ENCODE data around the gene VCX2. TPM values are rescaled to one million over a fixed set of nuclear protein-coding genes. Genes with fewer than 3 reads are reported as not detected.
"Not testable (repeated sequence)": the region's sequence is repeated elsewhere in the genome, so short reads cannot be mapped to it uniquely, and the experiment has no call there.

The VCX2 gene
- total and polyA plus RNA-seq, 2 of the 4 experiments (the other 2 are of a cell fraction), result not detected

DNA sequence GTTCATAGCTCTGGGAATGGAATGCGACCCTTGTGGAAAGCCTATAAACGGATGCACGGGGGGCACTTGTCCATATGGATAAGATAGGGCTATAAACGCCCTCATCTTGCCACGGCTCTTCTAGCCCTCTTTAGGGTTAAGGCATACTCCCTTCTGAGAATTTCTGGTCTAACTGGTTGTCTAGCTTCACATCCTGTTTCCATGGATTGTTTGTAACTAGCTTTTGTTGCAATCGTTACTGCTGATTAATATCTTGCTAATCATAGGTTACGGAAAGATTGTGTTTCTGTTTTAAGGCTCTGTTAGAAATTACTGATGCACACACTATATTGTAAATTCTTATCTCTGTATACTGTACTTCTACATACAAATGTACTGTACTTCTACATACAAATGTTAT is 17.1 kb downstream of the VCX2 start:
- BruUV-seq (replicated peaks); H3K9me1 ChIP-seq (ENCODE audit: insufficient read depth, low read length); H2AK9ac ChIP-seq (replicated peaks; ENCODE audit: low read depth, low read length, poor library complexity); H3K4me2 ChIP-seq (ENCODE audit: low read depth, low read length); POLR2A ChIA-PET (ENCODE audit: unreplicated experiment); H2AK5ac ChIP-seq (ENCODE audit: low read depth, low read length); H2BK120ac ChIP-seq (ENCODE audit: low read depth, low read length); H4K20me1 ChIP-seq (ENCODE audit: insufficient read depth, low read length); H3K79me1 ChIP-seq (ENCODE audit: low read depth in 1 of 2, low read length in 2 of 2); H2BK20ac ChIP-seq (ENCODE audit: low read depth, low read length); CTCF ChIA-PET; H2BK5ac ChIP-seq (ENCODE audit: low read depth, low read length, poor library complexity, severe bottlenecking); H4K8ac ChIP-seq (ENCODE audit: low read depth in 2 of 2, low read length in 2 of 2); dilution Hi-C loops (cut with HindIII; ENCODE audit: low sequenced_read_pairs, unreplicated experiment); H3K9ac ChIP-seq (ENCODE audit: low read depth, low read length); H2AFZ ChIP-seq (replicated peaks; ENCODE audit: low read length, poor library complexity); DNase-seq; H3K56ac ChIP-seq (ENCODE audit: extremely low read depth, insufficient read depth, low read length); H3K4me1 ChIP-seq (ENCODE audit: control insufficient read depth, insufficient read depth, low read length); intact Hi-C loops (cut with micrococcal nuclease); H3K23ac ChIP-seq (ENCODE audit: low read depth, low read length); H3K27ac ChIP-seq (ENCODE audit: insufficient read depth, low read length); H3K9me3 ChIP-seq (ENCODE audit: control insufficient read depth, insufficient read depth, low read length); H4K5ac ChIP-seq (ENCODE audit: low read depth, low read length); ATAC-seq (ENCODE audit: low read depth); H3K27me3 ChIP-seq (ENCODE audit: control insufficient read depth, insufficient read depth, low read length); in situ Hi-C loops (cut with MboI; ENCODE audit: low sequenced_read_pairs); H2BK15ac ChIP-seq (ENCODE audit: low read depth, low read length); H3K18ac ChIP-seq (ENCODE audit: low read depth, low read length); H3K14ac ChIP-seq (replicated peaks; ENCODE audit: low read depth, low read length); H4K91ac ChIP-seq (ENCODE audit: insufficient read depth, low read depth, low read length); H3K4ac ChIP-seq (ENCODE audit: low read depth, low read length); H3K36me3 ChIP-seq (ENCODE audit: control insufficient read depth, insufficient read depth, low read length); H3K4me3 ChIP-seq (ENCODE audit: insufficient read depth, low read depth, low read length): not testable (repeated sequence)
- no CpG with 5 or more reads among the region's 7 CpGs for WGBS, 2 experiments (ENCODE audit: extremely low coverage in 2 of 2, insufficient read length in 1 of 2)

Data from IMR-90 (cell line).